Neuronal stem cell (in vitro differentiated cells): ENCODE measurements around the gene TRAPPC5.

ENCODE experiments used
- DNase-seq: peaks from one replicate; pipeline ENCODE4 v3.0.0-alpha.2; 2013; ENCODE audit warnings: low spot score
- H2AFZ ChIP-seq: one replicate; pipeline ENCODE4 v1.6.1; 2013; ENCODE audit warnings: mild to moderate bottlenecking, low read length, inconsistent platforms
- H2AK5ac ChIP-seq: 2 replicates; pipeline ENCODE4 v1.6.1; 2013; ENCODE audit warnings: low read depth, mild to moderate bottlenecking, inconsistent platforms, low read length, moderate library complexity, mixed read lengths
- H2BK120ac ChIP-seq: 2 replicates; pipeline ENCODE4 v1.6.1; 2013; ENCODE audit warnings: low read depth, mild to moderate bottlenecking, inconsistent platforms, low read length, moderate library complexity, mixed read lengths
- H2BK12ac ChIP-seq: one replicate; pipeline ENCODE4 v1.6.1; 2013; ENCODE audit warnings: low read length, inconsistent platforms
- H2BK15ac ChIP-seq: 2 replicates; pipeline ENCODE4 v1.6.1; 2013; ENCODE audit warnings: mild to moderate bottlenecking, low read length, inconsistent platforms, mixed read lengths
- H2BK5ac ChIP-seq: one replicate; pipeline ENCODE4 v1.6.1; 2013; ENCODE audit warnings: inconsistent platforms, mild to moderate bottlenecking, low read length, moderate library complexity
- H3K14ac ChIP-seq: one replicate; pipeline ENCODE4 v1.6.1; 2013; ENCODE audit warnings: low read length, inconsistent platforms
- H3K18ac ChIP-seq: 2 replicates; pipeline ENCODE4 v1.6.1; 2013; ENCODE audit warnings: low read length, inconsistent platforms
- H3K23ac ChIP-seq: 2 replicates; pipeline ENCODE4 v1.6.1; 2013; ENCODE audit warnings: low read depth, mild to moderate bottlenecking, mixed read lengths, low read length, inconsistent platforms; ENCODE audit not compliant: poor library complexity
- H3K27ac ChIP-seq: replicated peaks from 3 replicates; pipeline ENCODE4 v1.5.1; 2013; ENCODE audit warnings: low read length, inconsistent platforms
- H3K27me3 ChIP-seq, 3 experiments: 2 replicates each; pipeline ENCODE4 v1.6.1; 2013; ENCODE audit warnings: low read length in 3 of 3, mild to moderate bottlenecking in 2 of 3, inconsistent platforms in 1 of 3, low read depth in 1 of 3, mixed read lengths in 1 of 3, moderate library complexity in 1 of 3; ENCODE audit not compliant: control insufficient read depth in 3 of 3, insufficient read depth in 3 of 3
- H3K36me3 ChIP-seq, 2 donors: replicated peaks in 1 of 2; 2 replicates each; pipeline ENCODE4 v1.6.1; 2013; ENCODE audit warnings: low read length in 2 of 2; ENCODE audit not compliant: control insufficient read depth in 2 of 2, insufficient read depth in 2 of 2
- H3K4ac ChIP-seq: 2 replicates; pipeline ENCODE4 v1.6.1; 2013; ENCODE audit warnings: inconsistent platforms, mild to moderate bottlenecking, low read length, moderate library complexity
- H3K4me1 ChIP-seq, 2 donors: 1 replicate in 1 of 2; 2 replicates in 1 of 2; pipeline ENCODE4 v1.6.1; 2013; ENCODE audit warnings: low read length in 2 of 2, low read depth in 1 of 2; ENCODE audit not compliant: control insufficient read depth in 2 of 2, insufficient read depth in 1 of 2
- H3K4me2 ChIP-seq: one replicate; pipeline ENCODE4 v1.6.1; 2013; ENCODE audit warnings: mild to moderate bottlenecking, low read length, inconsistent platforms; ENCODE audit not compliant: insufficient read depth, poor library complexity, severe bottlenecking
- H3K4me3 ChIP-seq, 2 donors: 2 replicates each; pipeline ENCODE4 v1.5.1; 2013; ENCODE audit warnings: low read length in 2 of 2, mild to moderate bottlenecking in 2 of 2, inconsistent platforms in 1 of 2, moderate library complexity in 1 of 2
- H3K79me1 ChIP-seq: one replicate; pipeline ENCODE4 v1.6.1; 2013; ENCODE audit warnings: low read depth, mild to moderate bottlenecking, inconsistent platforms, low read length, moderate library complexity
- H3K9ac ChIP-seq: one replicate; pipeline ENCODE4 v1.6.1; 2013; ENCODE audit warnings: mild to moderate bottlenecking, low read depth, low read length, inconsistent platforms; ENCODE audit not compliant: poor library complexity
- H3K9me3 ChIP-seq, 2 donors: replicated peaks in 1 of 2; 2 replicates each; pipeline versions ENCODE3 to v1.6.1; 2013; ENCODE audit warnings: low read length in 2 of 2, mild to moderate bottlenecking in 2 of 2, inconsistent platforms in 1 of 2, low read depth in 1 of 2, mixed read lengths in 1 of 2, moderate library complexity in 1 of 2; ENCODE audit not compliant: control insufficient read depth in 2 of 2, insufficient read depth in 1 of 2
- H4K8ac ChIP-seq: one replicate; pipeline ENCODE4 v1.6.1; 2013; ENCODE audit warnings: low read depth, mild to moderate bottlenecking, inconsistent platforms, low read length, moderate library complexity
- H4K91ac ChIP-seq: one replicate; pipeline ENCODE4 v1.6.1; 2013; ENCODE audit warnings: low read length, low read depth, mild to moderate bottlenecking, inconsistent platforms; ENCODE audit not compliant: poor library complexity
- WGBS, 2 donors: extraction: QIAGEN DNeasy Blood & Tissue Kit; methylation state at CpG; one replicate each; pipeline ENCODE4 v1.1.7; 2013; ENCODE audit warnings: missing lambda C conversion rate in 2 of 2, mixed read lengths in 1 of 2; ENCODE audit not compliant: insufficient read length in 2 of 2, insufficient replicate concordance in 1 of 2; ENCODE audit errors: extremely low coverage in 2 of 2; 5-methylcytosine and 5-hydroxymethylcytosine counted together

TRAPPC5 gene

DNA sequence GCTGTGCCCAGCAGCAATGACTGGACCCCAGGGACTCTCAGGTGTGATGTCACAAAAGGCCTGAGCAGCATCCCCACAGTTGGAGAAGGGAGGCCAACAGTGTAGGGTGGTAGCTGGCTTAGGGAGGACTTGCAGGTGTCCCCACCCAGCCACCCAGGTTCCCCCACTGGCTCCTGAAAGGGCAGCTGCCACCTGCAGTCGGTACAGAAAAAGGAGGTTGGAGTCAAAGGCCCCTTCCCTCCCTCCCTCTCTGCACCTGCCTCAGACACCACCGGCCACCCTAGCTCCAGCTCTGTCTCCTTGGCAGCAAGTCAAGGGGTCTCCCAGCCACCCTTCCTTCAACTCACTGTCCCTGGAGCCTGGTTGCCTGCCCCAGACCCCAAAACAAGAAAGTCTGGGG, 46.9 kb upstream of the TRAPPC5 start, which contains the start of gene PCP2:
Gene PCP2 (minus strand): TSS at position 22 of the 400 bp plus-strand sequence. CDS start 262 bp downstream, outside the sequence.
- Histone ChIP-seq H2BK120ac (no peak within 1 kb of the TSS), H3K4me3 (no peak within 1 kb of the TSS), H3K27ac (no peak within 1 kb of the TSS), H4K91ac (no peak within 1 kb of the TSS), H3K4me2 (no peak within 1 kb of the TSS), H4K8ac (no peak within 1 kb of the TSS), H2BK15ac (no peak within 1 kb of the TSS), H3K14ac (peak within 1 kb of the TSS; percentile 71), H2BK5ac (peak within 1 kb of the TSS; percentile 13), H3K4me1 (peaks cover under 1 to 12% of the 10 kb centered on the region in 2 donors), H3K23ac (no peak within 1 kb of the TSS), H2AFZ (no peak within 1 kb of the TSS), H3K18ac (no peak within 1 kb of the TSS), H3K9ac (peak within 1 kb of the TSS; percentile 21), H3K79me1 (peaks cover 18% of the 10 kb centered on the region), H3K27me3 (peaks cover 0 to 24% (median 8%) of the 10 kb centered on the region in 3 experiments), H2AK5ac (no peak within 1 kb of the TSS), H3K9me3 (no peaks in the 10 kb centered on the region), H3K4ac (no peak within 1 kb of the TSS), H2BK12ac (no peak within 1 kb of the TSS), H3K36me3 (peaks cover 1 to 3% of the 10 kb centered on the region in 2 donors)
- no CpG with 5 or more reads among the region's 2 CpGs for WGBS, 2 donors
- no peak for DNase-seq

DNA sequence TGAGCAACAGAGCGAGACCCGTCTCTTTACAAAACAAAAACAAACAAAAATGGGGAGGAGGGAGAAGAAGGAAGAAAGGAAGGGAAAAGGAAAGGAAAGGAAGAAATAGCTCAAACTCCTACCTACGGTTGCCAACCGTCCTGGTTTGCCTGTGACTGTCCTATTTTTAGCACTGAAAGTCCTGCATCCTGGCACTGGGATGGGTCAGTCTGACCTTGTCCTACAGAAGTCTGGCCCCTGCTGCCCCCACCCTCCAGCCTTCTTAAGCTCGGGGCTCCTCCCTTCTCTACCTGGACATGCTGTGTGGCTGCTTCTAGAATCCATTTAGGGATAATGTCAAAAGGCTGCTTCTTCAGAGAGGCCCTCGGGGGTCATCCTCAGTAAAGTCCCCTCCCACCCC, 45.0 kb upstream of the TRAPPC5 start:
- no peak overlapping the region for H3K14ac ChIP-seq
- H4K8ac ChIP-seq = no peak overlapping the region
- no peak overlapping the region for H2AFZ ChIP-seq
- no peak overlapping the region for H3K9ac ChIP-seq
- peaks cover 3 to 5% of the 10 kb centered on the region in 2 donors for H3K36me3 ChIP-seq
- peaks cover 0 to 9% of the 10 kb centered on the region in 2 donors for H3K4me1 ChIP-seq
- H3K18ac ChIP-seq = no peak overlapping the region
- no peak overlapping the region for H2BK120ac ChIP-seq
- no peak overlapping the region for H2BK15ac ChIP-seq
- no peak overlapping the region for H3K4me3 ChIP-seq
- no peak overlapping the region for H2BK12ac ChIP-seq
- no peak overlapping the region for H2AK5ac ChIP-seq
- H3K27me3 ChIP-seq = peaks cover 0 to 24% (median 11%) of the 10 kb centered on the region in 3 experiments
- WGBS, 2 donors = no CpG with 5 or more reads among the region's 6 CpGs
- no peak for DNase-seq
- H3K4me2 ChIP-seq = no peak overlapping the region
- peaks cover 0 to 8% of the 10 kb centered on the region in 2 donors for H3K9me3 ChIP-seq
- no peak overlapping the region for H3K27ac ChIP-seq
- H3K23ac ChIP-seq = no peak overlapping the region
- no peak overlapping the region for H2BK5ac ChIP-seq
- H4K91ac ChIP-seq = no peak overlapping the region
- H3K79me1 ChIP-seq = peaks cover 9% of the 10 kb centered on the region
- no peak overlapping the region for H3K4ac ChIP-seq

DNA sequence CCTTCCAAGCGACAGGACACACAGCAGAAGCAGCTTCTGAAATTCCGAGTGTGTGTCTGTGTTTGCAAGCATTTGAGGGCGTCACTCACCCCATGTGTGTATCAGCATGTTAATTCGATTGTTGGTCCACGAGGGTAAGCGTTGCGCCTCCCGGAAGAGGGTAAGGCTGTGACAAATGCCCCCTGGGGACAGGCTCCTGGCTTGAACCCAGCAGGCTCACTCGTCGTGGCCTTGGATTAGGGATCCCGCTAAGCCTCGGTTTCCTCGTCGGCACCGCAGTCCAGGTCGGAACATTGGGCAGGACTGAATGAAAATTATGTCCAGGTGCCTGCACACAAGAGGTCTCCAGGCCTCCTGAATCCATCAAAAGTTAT, 44.3 kb upstream of the TRAPPC5 start:
- Histone ChIP-seq H3K18ac (no peak overlapping the region), H3K36me3 (peaks cover 3 to 5% of the 10 kb centered on the region in 2 donors), H4K91ac (no peak overlapping the region), H2BK12ac (no peak overlapping the region), H3K4ac (no peak overlapping the region), H3K9ac (peak overlapping the region; percentile 82), H2BK120ac (no peak overlapping the region), H2AK5ac (peak overlapping the region; percentile 96), H3K23ac (peak overlapping the region; percentile 85), H4K8ac (peak overlapping the region; percentile 86), H3K27ac (no peak overlapping the region), H3K14ac (no peak overlapping the region), H2BK5ac (no peak overlapping the region), H3K9me3 (peaks cover 0 to 8% of the 10 kb centered on the region in 2 donors), H3K4me3 (no peak overlapping the region), H3K27me3 (peaks cover 0 to 24% (median 11%) of the 10 kb centered on the region in 3 experiments), H3K4me1 (peaks cover 0 to 7% of the 10 kb centered on the region in 2 donors), H2AFZ (no peak overlapping the region), H3K79me1 (peaks cover 9% of the 10 kb centered on the region), H2BK15ac (no peak overlapping the region), H3K4me2 (no peak overlapping the region)
- no peak for DNase-seq
- no CpG with 5 or more reads among the region's 16 CpGs for WGBS, 2 donors

DNA sequence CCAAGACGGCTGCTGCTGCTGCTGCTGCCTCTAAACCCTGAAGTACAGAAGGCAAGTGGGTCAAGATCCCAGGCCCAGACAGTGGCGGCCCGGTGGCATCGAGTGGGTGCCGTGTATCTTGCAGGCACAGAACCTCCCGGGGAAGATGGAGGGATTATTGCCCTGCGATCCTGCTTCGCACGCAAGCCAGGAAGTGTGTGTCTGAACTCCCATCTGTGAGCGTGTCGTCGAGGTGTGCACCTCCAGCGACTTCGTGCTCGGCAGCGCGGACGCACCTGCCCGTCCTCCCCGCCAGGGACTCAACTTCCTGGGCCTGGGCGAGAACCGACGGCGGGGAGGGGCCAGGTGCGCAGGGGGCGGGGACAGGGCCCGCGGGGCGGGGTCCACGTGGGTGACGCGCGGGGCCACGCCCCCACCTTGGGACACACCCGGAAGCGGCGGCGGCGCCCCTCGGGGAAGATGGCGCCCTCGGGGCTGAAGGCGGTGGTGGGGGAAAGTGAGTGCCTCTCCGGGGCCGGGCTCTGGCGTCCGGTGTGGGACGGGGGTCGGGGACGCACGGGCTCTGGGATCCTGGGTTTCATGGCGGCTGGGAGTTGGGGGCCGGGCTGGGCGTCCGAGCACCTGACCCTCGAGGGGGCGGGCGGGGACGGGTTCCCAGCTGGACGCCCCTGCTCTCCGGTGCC, 43.8 kb upstream of the TRAPPC5 start, which contains the start of gene STXBP2:
Gene STXBP2 (plus strand): TSS at position 420 of the 683 bp plus-strand sequence. CDS start 40 bp downstream, at position 460.
- Histone ChIP-seq H3K23ac (peak within 1 kb of the TSS; percentile 85), H2BK5ac (no peak within 1 kb of the TSS), H3K36me3 (peaks cover 3 to 5% of the 10 kb centered on the region in 2 donors), H3K79me1 (peaks cover 9% of the 10 kb centered on the region), H2BK12ac (peak within 1 kb of the TSS; percentile 99), H3K18ac (peak within 1 kb of the TSS; percentile 97), H3K9ac (peak within 1 kb of the TSS; percentile 86), H3K27me3 (peaks cover 0 to 24% (median 11%) of the 10 kb centered on the region in 3 experiments), H3K27ac (no peak within 1 kb of the TSS), H4K91ac (no peak within 1 kb of the TSS), H3K4me2 (peak within 1 kb of the TSS; percentile 73), H3K4me3 (peak within 1 kb of the TSS in 1 of 2 donors; percentile 68), H2BK15ac (peak within 1 kb of the TSS; percentile 17), H3K4ac (peak within 1 kb of the TSS; percentile 37), H2AK5ac (peak within 1 kb of the TSS; percentile 96), H3K9me3 (peaks cover 0 to 8% of the 10 kb centered on the region in 2 donors), H2BK120ac (no peak within 1 kb of the TSS), H2AFZ (no peak within 1 kb of the TSS), H4K8ac (peak within 1 kb of the TSS; percentile 86), H3K4me1 (peaks cover 0 to 7% of the 10 kb centered on the region in 2 donors), H3K14ac (peak within 1 kb of the TSS; percentile 63)
- DNase-seq = peak; percentile 46
- no CpG with 5 or more reads among the region's 61 CpGs for WGBS, 2 donors
